GM12878 (cell line): ENCODE results near the gene ANKRD16. TPM values are rescaled to one million over a fixed set of nuclear protein-coding genes. Genes with fewer than 3 reads are reported as not detected.
A peak's percentile ranks its signal among the peaks of the same experiment; 100 is the strongest.

Experiments
- ASH2L ChIP-seq: fragments of 300-600, 200-600 bp; sonication (generic); IDR thresholded peaks from 2 replicates; pipeline ENCODE4 v1.6.1; 2017; ENCODE audit warnings: low read depth, mild to moderate bottlenecking, borderline replicate concordance
- ATF7 ChIP-seq: fragments of 450-650 bp; IDR thresholded peaks from 2 replicates; pipeline ENCODE4 v1.6.1; 2016; ENCODE audit warnings: low read depth, mild to moderate bottlenecking
- CHD4 ChIP-seq: fragments of 200-600 bp; sonication (generic); IDR thresholded peaks from 2 replicates; pipeline ENCODE4 v1.6.1; 2016; ENCODE audit warnings: mild to moderate bottlenecking
- ETV6 ChIP-seq, 2 experiments: fragments of 450-650 bp in 1 of 2; IDR thresholded peaks in 1 of 2; conservative IDR thresholded peaks in 1 of 2; 2 replicates each; pipeline ENCODE4 v1.6.1; 2014; ENCODE audit warnings: antibody characterized with exemption in 1 of 2, borderline replicate concordance in 1 of 2, low read depth in 1 of 2, mild to moderate bottlenecking in 1 of 2, moderate library complexity in 1 of 2
- GABPA ChIP-seq: IDR thresholded peaks from 2 replicates; pipeline ENCODE4 v1.6.1; 2014; ENCODE audit warnings: antibody characterized with exemption, low read depth, mild to moderate bottlenecking, inconsistent platforms
- HDAC2 ChIP-seq: fragments of 200-600 bp; sonication (generic); IDR thresholded peaks from 2 replicates; pipeline ENCODE4 v1.6.1; 2017
- IRF4 ChIP-seq: IDR thresholded peaks from 2 replicates; pipeline ENCODE4 v1.6.1; 2011; ENCODE audit warnings: low read depth, low read length
- JUND ChIP-seq: IDR thresholded peaks from 2 replicates; pipeline ENCODE4 v1.6.1; 2012; ENCODE audit warnings: low read depth, mild to moderate bottlenecking, low read length, improper control_type of control experiment, moderate library complexity
- KDM1A ChIP-seq: fragments of 200-600 bp; sonication (generic); IDR thresholded peaks from 2 replicates; pipeline ENCODE4 v1.6.1; 2016; ENCODE audit warnings: borderline replicate concordance
- MYC ChIP-seq: IDR thresholded peaks from 2 replicates; pipeline ENCODE4 v1.6.1; 2011; ENCODE audit warnings: mild to moderate bottlenecking, low read length, moderate library complexity, inconsistent platforms; ENCODE audit not compliant: insufficient read depth, insufficient replicate concordance, insufficient read length, severe bottlenecking
- NBN ChIP-seq: fragments of 450-650 bp; IDR thresholded peaks from 2 replicates; pipeline ENCODE4 v1.6.1; 2016
- NFXL1 ChIP-seq: fragments of 450-650 bp; IDR thresholded peaks from 2 replicates; pipeline ENCODE4 v1.6.1; 2017; ENCODE audit warnings: antibody characterized with exemption, mild to moderate bottlenecking, borderline replicate concordance
- NR2C1 ChIP-seq: fragments of 450-650 bp; IDR thresholded peaks from 2 replicates; pipeline ENCODE4 v1.6.1; 2017; ENCODE audit warnings: antibody characterized with exemption, mild to moderate bottlenecking, moderate library complexity
- POLR2AphosphoS2 ChIP-seq: IDR thresholded peaks from 2 replicates; pipeline ENCODE4 v1.6.1; 2011; ENCODE audit warnings: low read depth, mild to moderate bottlenecking, low read length, improper control_type of control experiment, moderate library complexity
- POU2F2 ChIP-seq: IDR thresholded peaks from 3 replicates; pipeline ENCODE4 v1.6.1; 2011; ENCODE audit warnings: low read depth, mild to moderate bottlenecking, low read length, borderline replicate concordance
- SREBF2 ChIP-seq: IDR thresholded peaks from 2 replicates; pipeline ENCODE4 v1.6.1; 2012; ENCODE audit warnings: mild to moderate bottlenecking, low read length
- TBL1XR1 ChIP-seq: IDR thresholded peaks from 2 replicates; pipeline ENCODE4 v1.6.1; 2012; ENCODE audit warnings: low read depth, low read length, improper control_type of control experiment
- TCF12 ChIP-seq: IDR thresholded peaks from 2 replicates; pipeline ENCODE4 v1.6.1; 2011; ENCODE audit warnings: low read depth, mild to moderate bottlenecking, low read length
- TCF7 ChIP-seq: IDR thresholded peaks from 2 replicates; pipeline ENCODE4 v1.6.1; 2014; ENCODE audit warnings: antibody characterized with exemption, borderline replicate concordance
- ZNF207 ChIP-seq: fragments of 450-650 bp; IDR thresholded peaks from 2 replicates; pipeline ENCODE4 v1.6.1; 2014; ENCODE audit warnings: antibody characterized with exemption, mild to moderate bottlenecking, borderline replicate concordance
- polyA plus RNA-seq, 11 experiments: library from polyadenylated mRNA; depleted of rRNA in 4 of 11; unstranded in 6 of 11; stranded (reverse) in 5 of 11; fragments of >200 nt; fragmentation: Nextera tagmentation in 4 of 11; fragmentation: Illumina TruSeq in 1 of 11; extraction: Ambion mirVana in 4 of 11; extraction: Trizol in 1 of 11; gene quantifications; 1 replicate in 1 of 11; 2 replicates in 10 of 11; pipeline versions ENCODE4 v1.2.1 to v1.2.3, GENCODE V29; 2011 to 2016; ENCODE audit warnings: inconsistent platforms in 2 of 11, missing spikeins in 2 of 11, low read depth in 1 of 11
- total RNA-seq, 4 experiments: library from RNA; depleted of rRNA in 3 of 4; stranded (reverse); fragments of >200 nt in 3 of 4; fragmentation: Illumina TruSeq in 1 of 4; extraction: Trizol in 1 of 4; gene quantifications; 2 replicates each; pipeline versions ENCODE4 v1.2.1 to v1.2.3, GENCODE V29; 2013 to 2021
- TF ChIP-seq, protein P1 (sequence below): fragments of 450-650 bp; formaldehyde crosslinking; IDR thresholded peaks from 2 replicates; pipeline ENCODE4 v1.4.0; 2022; ENCODE audit warnings: mild to moderate bottlenecking, moderate library complexity
- TF ChIP-seq, protein P2 (sequence below): IDR thresholded peaks from 2 replicates; pipeline ENCODE4 v1.6.1; 2012; ENCODE audit warnings: low read length, inconsistent platforms
- TF ChIP-seq, protein P3 (sequence below): IDR thresholded peaks from 2 replicates; pipeline ENCODE4 v1.6.1; 2012; ENCODE audit warnings: mild to moderate bottlenecking, low read depth, low read length

ANKRD16 gene
- total and polyA plus RNA-seq, 10 of the 15 experiments (the other 5 are each of a cell fraction or from before 2014, with no cell fraction given): 0.57 to 13.6 (median 4.4) TPM

DNA sequence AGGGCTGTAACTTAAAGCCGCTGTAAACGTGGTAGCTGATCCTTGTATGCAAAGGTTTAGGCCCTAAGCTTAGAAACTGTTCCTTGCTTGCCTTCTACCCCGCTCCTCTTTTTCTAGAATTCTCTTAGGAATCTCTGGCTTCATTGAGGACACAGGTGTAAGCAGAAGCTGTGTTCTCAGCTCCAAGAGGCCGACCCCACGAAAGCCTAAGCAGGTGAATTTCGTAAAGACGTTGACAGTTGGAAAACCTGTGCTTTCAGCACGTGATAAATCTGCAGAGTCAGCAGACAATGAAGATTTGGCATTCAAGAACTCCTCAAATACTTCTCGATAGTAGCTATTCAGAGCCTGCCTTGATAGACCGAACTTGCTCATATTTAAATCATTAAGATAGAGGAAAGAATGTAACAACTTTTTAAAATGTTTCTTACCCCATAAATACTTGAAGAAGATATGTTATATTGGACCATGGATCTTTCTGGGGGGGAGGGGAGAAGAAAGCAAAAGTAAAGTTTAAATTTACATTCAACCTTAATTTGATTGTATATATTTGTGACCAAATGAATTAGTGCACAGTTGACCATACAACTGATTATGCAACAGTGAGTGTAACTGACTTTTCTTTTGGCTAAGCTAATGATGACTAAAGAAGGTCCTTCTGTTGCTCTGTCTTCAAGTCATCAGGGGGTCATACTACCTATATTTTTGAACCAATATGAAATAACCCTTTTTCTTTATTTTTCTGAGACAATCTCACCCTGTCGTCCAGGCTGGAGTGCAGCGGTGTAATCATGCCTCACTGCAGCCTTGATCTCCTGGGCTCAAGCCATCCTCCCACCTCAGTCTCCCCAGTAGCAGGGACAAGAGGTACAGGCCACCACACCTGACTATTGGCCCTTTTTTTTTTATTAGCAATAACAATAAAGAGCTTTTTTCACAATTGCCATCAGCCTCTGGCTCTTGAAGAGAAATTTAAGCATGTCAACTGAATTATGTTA, 75.3 kb downstream of the ANKRD16 start (continued):
- TF ChIP-seq, protein P1, sequence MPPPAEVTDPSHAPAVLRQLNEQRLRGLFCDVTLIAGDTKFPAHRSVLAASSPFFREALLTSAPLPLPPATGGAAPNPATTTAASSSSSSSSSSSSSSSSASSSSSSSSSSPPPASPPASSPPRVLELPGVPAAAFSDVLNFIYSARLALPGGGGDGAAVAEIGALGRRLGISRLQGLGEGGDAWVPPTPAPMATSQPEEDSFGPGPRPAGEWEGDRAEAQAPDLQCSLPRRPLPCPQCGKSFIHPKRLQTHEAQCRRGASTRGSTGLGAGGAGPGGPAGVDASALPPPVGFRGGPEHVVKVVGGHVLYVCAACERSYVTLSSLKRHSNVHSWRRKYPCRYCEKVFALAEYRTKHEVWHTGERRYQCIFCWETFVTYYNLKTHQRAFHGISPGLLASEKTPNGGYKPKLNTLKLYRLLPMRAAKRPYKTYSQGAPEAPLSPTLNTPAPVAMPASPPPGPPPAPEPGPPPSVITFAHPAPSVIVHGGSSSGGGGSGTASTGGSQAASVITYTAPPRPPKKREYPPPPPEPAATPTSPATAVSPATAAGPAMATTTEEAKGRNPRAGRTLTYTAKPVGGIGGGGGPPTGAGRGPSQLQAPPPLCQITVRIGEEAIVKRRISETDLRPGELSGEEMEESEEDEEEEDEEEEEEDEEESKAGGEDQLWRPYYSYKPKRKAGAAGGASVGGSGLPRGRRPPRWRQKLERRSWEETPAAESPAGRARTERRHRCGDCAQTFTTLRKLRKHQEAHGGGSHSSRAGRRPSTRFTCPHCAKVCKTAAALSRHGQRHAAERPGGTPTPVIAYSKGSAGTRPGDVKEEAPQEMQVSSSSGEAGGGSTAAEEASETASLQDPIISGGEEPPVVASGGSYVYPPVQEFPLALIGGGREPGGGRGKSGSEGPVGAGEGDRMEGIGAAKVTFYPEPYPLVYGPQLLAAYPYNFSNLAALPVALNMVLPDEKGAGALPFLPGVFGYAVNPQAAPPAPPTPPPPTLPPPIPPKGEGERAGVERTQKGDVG (CRISPR knock-in tag): no peak
- TF ChIP-seq TCF7: no peak
- TF ChIP-seq ATF7: no peak
- no peak for TF ChIP-seq NBN
- TF ChIP-seq MYC: no peak
- TF ChIP-seq TCF12: no peak
- TF ChIP-seq SREBF2: no peak
- TF ChIP-seq NR2C1: no peak
- no peak for TF ChIP-seq JUND
- no peak for TF ChIP-seq ETV6 (conservative IDR thresholded peaks at IDR 0.05 in 1 of 2, IDR thresholded peaks at IDR 0.05 in 1 of 2; ENCODE audit: borderline replicate concordance in 1 of 2, low read depth in 1 of 2)
- no peak for TF ChIP-seq ZNF207
- TF ChIP-seq IRF4: no peak
- TF ChIP-seq GABPA: no peak
- TF ChIP-seq CHD4: no peak
- no peak for TF ChIP-seq ASH2L
- TF ChIP-seq, protein P2, sequence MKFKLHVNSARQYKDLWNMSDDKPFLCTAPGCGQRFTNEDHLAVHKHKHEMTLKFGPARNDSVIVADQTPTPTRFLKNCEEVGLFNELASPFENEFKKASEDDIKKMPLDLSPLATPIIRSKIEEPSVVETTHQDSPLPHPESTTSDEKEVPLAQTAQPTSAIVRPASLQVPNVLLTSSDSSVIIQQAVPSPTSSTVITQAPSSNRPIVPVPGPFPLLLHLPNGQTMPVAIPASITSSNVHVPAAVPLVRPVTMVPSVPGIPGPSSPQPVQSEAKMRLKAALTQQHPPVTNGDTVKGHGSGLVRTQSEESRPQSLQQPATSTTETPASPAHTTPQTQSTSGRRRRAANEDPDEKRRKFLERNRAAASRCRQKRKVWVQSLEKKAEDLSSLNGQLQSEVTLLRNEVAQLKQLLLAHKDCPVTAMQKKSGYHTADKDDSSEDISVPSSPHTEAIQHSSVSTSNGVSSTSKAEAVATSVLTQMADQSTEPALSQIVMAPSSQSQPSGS: 0 out of 2 replicates have a peak, but pooled peaks have one; percentile 10
- no peak for TF ChIP-seq POLR2AphosphoS2
- no peak for TF ChIP-seq KDM1A
- no peak for TF ChIP-seq TBL1XR1
- TF ChIP-seq POU2F2: 0 out of 3 replicates have a peak, but pooled peaks have one; percentile 2
- TF ChIP-seq, protein P3, sequence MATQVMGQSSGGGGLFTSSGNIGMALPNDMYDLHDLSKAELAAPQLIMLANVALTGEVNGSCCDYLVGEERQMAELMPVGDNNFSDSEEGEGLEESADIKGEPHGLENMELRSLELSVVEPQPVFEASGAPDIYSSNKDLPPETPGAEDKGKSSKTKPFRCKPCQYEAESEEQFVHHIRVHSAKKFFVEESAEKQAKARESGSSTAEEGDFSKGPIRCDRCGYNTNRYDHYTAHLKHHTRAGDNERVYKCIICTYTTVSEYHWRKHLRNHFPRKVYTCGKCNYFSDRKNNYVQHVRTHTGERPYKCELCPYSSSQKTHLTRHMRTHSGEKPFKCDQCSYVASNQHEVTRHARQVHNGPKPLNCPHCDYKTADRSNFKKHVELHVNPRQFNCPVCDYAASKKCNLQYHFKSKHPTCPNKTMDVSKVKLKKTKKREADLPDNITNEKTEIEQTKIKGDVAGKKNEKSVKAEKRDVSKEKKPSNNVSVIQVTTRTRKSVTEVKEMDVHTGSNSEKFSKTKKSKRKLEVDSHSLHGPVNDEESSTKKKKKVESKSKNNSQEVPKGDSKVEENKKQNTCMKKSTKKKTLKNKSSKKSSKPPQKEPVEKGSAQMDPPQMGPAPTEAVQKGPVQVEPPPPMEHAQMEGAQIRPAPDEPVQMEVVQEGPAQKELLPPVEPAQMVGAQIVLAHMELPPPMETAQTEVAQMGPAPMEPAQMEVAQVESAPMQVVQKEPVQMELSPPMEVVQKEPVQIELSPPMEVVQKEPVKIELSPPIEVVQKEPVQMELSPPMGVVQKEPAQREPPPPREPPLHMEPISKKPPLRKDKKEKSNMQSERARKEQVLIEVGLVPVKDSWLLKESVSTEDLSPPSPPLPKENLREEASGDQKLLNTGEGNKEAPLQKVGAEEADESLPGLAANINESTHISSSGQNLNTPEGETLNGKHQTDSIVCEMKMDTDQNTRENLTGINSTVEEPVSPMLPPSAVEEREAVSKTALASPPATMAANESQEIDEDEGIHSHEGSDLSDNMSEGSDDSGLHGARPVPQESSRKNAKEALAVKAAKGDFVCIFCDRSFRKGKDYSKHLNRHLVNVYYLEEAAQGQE: no peak
- TF ChIP-seq HDAC2: no peak
- TF ChIP-seq NFXL1: no peak
